ENCODE results near the gene NEK1. TPM values are rescaled to one million over a fixed set of nuclear protein-coding genes. Genes with fewer than 3 reads are reported as not detected.

The NEK1 gene
- total RNA-seq, 4 donors from 2014 or later = 66.9 to 100 (median 90.5) TPM

DNA sequence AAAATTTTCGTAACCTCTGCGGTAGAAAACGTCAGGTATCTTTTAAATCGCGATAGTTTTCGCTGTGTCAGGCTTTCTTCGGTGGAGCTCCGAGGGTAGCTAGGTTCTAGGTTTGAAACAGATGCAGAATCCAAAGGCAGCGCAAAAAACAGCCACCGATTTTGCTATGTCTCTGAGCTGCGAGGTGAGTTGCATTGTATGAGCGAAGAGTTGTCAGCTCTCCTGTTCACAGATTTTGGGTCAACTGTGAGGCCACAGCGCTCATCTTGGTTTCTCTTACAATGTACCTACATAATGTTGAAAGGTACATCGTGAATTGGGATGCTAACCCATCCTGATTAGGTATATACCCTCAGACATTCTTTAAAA lies 8.5 kb upstream of the NEK1 start:
- no peaks in the 10 kb centered on the region for H3K9me3 ChIP-seq
- WGBS, 2 donors = 0 to 1% methylated on average over 14 of the region's 14 CpGs
- peak in 1 of 2 donors; percentile 34 for DNase-seq (ENCODE audit: low spot score in 2 of 2)
- peaks cover 0 to 33% (median 14%) of the 10 kb centered on the region in 4 donors for H3K4me1 ChIP-seq
- TF ChIP-seq POLR2A (IDR thresholded peaks at IDR 0.05) (no peak), CTCF (IDR thresholded peaks at IDR 0.05) (no peak), EP300 (IDR thresholded peaks at IDR 0.05) (no peak)
- no peaks in the 10 kb centered on the region for H3K36me3 ChIP-seq
- H3K4me3 ChIP-seq = peak overlapping the region; percentile 67 to 88 (median 78)
- peak overlapping the region; percentile 89 to 97 (median 96) for H3K27ac ChIP-seq
- no peaks in the 10 kb centered on the region for H3K27me3 ChIP-seq

DNA sequence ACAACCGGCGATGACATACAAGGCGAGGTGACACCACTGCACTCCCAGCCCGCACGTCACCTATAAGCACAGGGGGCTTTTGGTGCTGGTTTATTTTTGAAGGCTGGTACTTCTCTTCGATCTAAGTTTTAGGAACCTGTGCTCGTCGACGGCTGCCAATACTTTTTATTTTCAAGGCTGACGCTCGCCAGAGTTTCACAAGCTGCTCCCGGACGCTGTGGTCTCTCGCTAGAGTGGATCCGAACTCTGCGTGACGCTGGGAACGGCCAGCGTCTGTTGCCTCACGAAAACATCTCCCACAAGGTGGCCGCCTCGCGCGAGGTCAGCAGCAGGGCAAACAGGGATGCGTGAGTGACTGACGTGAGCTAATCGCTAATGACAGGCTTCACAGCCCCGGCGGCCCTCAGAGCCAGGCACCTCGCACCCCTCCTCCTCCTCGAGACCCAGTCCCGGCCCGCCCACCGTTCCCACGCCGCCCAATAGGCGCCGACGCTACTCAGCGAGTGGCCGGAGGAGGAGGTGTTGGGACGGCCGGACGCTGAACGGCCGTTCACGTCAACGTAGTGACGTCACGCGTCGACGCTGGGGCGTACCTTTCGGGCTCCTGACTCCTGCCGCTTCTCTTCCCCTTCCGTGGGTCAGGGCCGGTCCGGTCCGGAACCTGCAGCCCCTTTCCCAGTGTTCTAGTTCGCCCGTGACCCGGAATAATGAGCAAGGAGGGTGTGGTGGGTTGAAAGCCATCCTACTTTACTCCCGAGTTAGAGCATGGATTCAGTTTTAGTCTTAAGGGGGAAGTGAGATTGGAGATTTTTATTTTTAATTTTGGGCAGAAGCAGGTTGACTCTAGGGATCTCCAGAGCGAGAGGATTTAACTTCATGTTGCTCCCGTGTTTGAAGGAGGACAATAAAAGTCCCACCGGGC lies 7.8 kb upstream of the NEK1 start, which contains the start of gene CLCN3:
TSS of gene CLCN3 (plus strand) at position 621 of the 922 bp plus-strand sequence. CDS start 15,351 bp downstream, outside the sequence.
- Histone ChIP-seq H3K9me3 (no peaks in the 10 kb centered on the region), H3K4me1 (peaks cover 0 to 33% (median 14%) of the 10 kb centered on the region in 4 donors), H3K4me3 (peak within 1 kb of the TSS; percentile 67 to 88 (median 78)), H3K36me3 (no peaks in the 10 kb centered on the region), H3K27me3 (no peaks in the 10 kb centered on the region), H3K27ac (peak within 1 kb of the TSS; percentile 89 to 97 (median 96))
- TF ChIP-seq EP300 (IDR thresholded peaks at IDR 0.05) (peak; percentile 94 to 99), POLR2A (IDR thresholded peaks at IDR 0.05) (peak; percentile 94 to 97), CTCF (IDR thresholded peaks at IDR 0.05) (peak in 4 of 5 experiments; percentile 13 to 60 (median 36))
- peak; percentile 92 to 93 for DNase-seq (ENCODE audit: low spot score in 2 of 2)
- WGBS, 2 donors = 0 to 1% methylated on average over 32 to 56 of the region's 67 CpGs

DNA sequence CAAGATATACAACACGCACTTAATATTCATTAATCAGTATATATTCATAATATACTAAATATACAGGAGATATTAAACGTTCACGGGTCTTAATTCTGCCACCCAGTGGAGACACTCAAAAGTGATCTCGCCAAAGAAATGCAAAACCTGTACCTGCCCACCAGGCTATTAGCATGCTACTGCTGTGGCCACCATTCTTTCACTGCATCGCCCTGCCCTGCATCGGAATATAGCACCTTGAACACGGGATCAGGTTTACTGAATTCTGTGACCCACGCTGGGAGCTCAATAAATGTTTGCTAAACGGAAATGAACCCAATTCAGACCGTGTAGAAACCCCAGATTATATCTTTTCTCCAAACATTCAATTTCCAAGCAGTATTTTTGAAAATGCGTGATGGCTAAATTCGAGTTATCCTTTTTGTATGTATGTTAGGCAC lies 7.2 kb upstream of the NEK1 start:
- Histone ChIP-seq H3K4me1 (peaks cover 0 to 33% (median 14%) of the 10 kb centered on the region in 4 donors), H3K4me3 (peak overlapping the region; percentile 67 to 88 (median 78)), H3K9me3 (no peaks in the 10 kb centered on the region), H3K36me3 (no peaks in the 10 kb centered on the region), H3K27me3 (no peaks in the 10 kb centered on the region), H3K27ac (peak overlapping the region; percentile 89 to 97 (median 96))
- 2% methylated on average over 12 of the region's 12 CpGs for WGBS, 2 donors
- TF ChIP-seq EP300 (IDR thresholded peaks at IDR 0.05) (no peak), POLR2A (IDR thresholded peaks at IDR 0.05) (no peak), CTCF (IDR thresholded peaks at IDR 0.05) (peak; percentile 45 to 69 (median 47))
- DNase-seq (ENCODE audit: low spot score in 2 of 2) = peak in 1 of 2 donors; percentile 39

DNA sequence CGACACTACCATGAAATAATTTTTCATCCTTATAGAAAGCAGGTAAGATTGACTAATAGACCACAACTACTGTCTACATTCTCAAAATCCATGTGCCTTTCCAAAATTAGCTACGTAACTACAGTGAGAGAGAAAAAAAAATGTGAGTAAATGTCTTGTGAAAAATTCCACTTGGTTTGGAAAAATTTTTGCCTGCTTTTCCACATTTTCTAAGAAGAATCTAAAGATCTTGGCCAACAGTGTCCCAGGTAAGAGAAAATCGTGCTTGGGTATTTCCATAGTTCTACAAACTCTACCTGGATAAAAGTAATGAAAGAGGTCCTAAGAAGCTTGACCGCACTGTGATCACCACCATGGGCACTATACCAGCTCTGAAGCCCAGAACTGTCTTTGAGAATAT lies 6.6 kb upstream of the NEK1 start:
- H3K27me3 ChIP-seq = no peaks in the 10 kb centered on the region
- whole genome bisulfite sequencing, 2 donors = 87 to 92% methylated on average over 4 of the region's 4 CpGs
- H3K27ac ChIP-seq = peak overlapping the region in 3 of 4 donors; percentile 89 to 97 (median 95)
- H3K4me1 ChIP-seq = peaks cover 0 to 33% (median 14%) of the 10 kb centered on the region in 4 donors
- H3K36me3 ChIP-seq = no peaks in the 10 kb centered on the region
- no peak for TF ChIP-seq EP300 (IDR thresholded peaks at IDR 0.05)
- no peak for TF ChIP-seq CTCF (IDR thresholded peaks at IDR 0.05)
- no peak for TF ChIP-seq POLR2A (IDR thresholded peaks at IDR 0.05)
- no peak for DNase-seq (ENCODE audit: low spot score in 2 of 2)
- H3K4me3 ChIP-seq = peak overlapping the region in 3 of 4 donors; percentile 67 to 84 (median 71)
- H3K9me3 ChIP-seq = no peaks in the 10 kb centered on the region

GRCh38 chr4:169618286-169618685 lies 5.9 kb upstream of the NEK1 start:
- no peaks in the 10 kb centered on the region for H3K27me3 ChIP-seq
- H3K27ac ChIP-seq = peak overlapping the region in 1 of 4 donors; percentile 1
- TF ChIP-seq CTCF (IDR thresholded peaks at IDR 0.05) = no peak
- TF ChIP-seq POLR2A (IDR thresholded peaks at IDR 0.05) = no peak
- no peak for TF ChIP-seq EP300 (IDR thresholded peaks at IDR 0.05)
- no peak for DNase-seq (ENCODE audit: low spot score in 2 of 2)
- H3K4me3 ChIP-seq = no peak overlapping the region
- H3K36me3 ChIP-seq = no peaks in the 10 kb centered on the region
- no peaks in the 10 kb centered on the region for H3K9me3 ChIP-seq
- H3K4me1 ChIP-seq = peaks cover 0 to 35% (median 16%) of the 10 kb centered on the region in 4 donors
- 38 to 46% methylated on average over 3 of the region's 3 CpGs for WGBS, 2 donors
